DND-41 (cell line): ENCODE results near the gene SLC5A4.

ENCODE experiments used
- ATAC-seq: fragments of 200-7000 bp; cut with Tn5 transposase; 3 replicates; pipeline ENCODE4 v1.9.1; 2021; ENCODE audit warnings: low read depth; ENCODE audit not compliant: insufficient read depth
- DNase-seq: peaks from one replicate; pipeline ENCODE4 v3.0.0-alpha.2; 2020
- H2AFZ ChIP-seq: 2 replicates; pipeline ENCODE4 v1.6.0; 2012; ENCODE audit warnings: low read depth, low read length
- H3K27ac ChIP-seq: 2 replicates; pipeline ENCODE4 v1.5.1; 2012; ENCODE audit warnings: low read length, inconsistent platforms
- H3K27me3 ChIP-seq: fragments of 200-600 bp; sonication (generic); 2 replicates; pipeline ENCODE4 v1.6.0; 2012; ENCODE audit warnings: low read length, mild to moderate bottlenecking, inconsistent platforms; ENCODE audit not compliant: insufficient read depth, poor library complexity
- H3K36me3 ChIP-seq: 2 replicates; pipeline ENCODE4 v1.5.1; 2012; ENCODE audit warnings: low read length, inconsistent platforms; ENCODE audit not compliant: insufficient read depth
- H3K4me1 ChIP-seq: 2 replicates; pipeline ENCODE4 v1.5.1; 2012; ENCODE audit warnings: mild to moderate bottlenecking, low read length; ENCODE audit not compliant: insufficient read depth
- H3K4me2 ChIP-seq: 2 replicates; pipeline ENCODE4 v1.6.0; 2012; ENCODE audit warnings: mild to moderate bottlenecking, moderate library complexity, low read length, inconsistent platforms; ENCODE audit not compliant: insufficient read depth
- H3K4me3 ChIP-seq, 2 experiments: fragments of 200-600 bp in 1 of 2; shearing (Covaris generic) in 1 of 2; 2 replicates each; pipeline ENCODE4 v1.5.1; 2012 to 2016; ENCODE audit warnings: inconsistent platforms in 2 of 2, low read length in 2 of 2, mild to moderate bottlenecking in 2 of 2, low read depth in 1 of 2, moderate library complexity in 1 of 2
- H3K79me2 ChIP-seq: 2 replicates; pipeline ENCODE4 v1.6.0; 2012; ENCODE audit warnings: low read length, inconsistent platforms; ENCODE audit not compliant: insufficient read depth
- H3K9ac ChIP-seq: 2 replicates; pipeline ENCODE4 v1.6.0; 2012; ENCODE audit warnings: low read depth, mild to moderate bottlenecking, inconsistent platforms, low read length, moderate library complexity
- H3K9me3 ChIP-seq: 2 replicates; pipeline ENCODE4 v1.5.1; 2012; ENCODE audit warnings: low read length, moderate library complexity, mild to moderate bottlenecking, inconsistent platforms; ENCODE audit not compliant: insufficient read depth, severe bottlenecking
- H4K20me1 ChIP-seq: 2 replicates; pipeline ENCODE4 v1.6.0; 2012; ENCODE audit warnings: low read length; ENCODE audit not compliant: insufficient read depth
- CTCF ChIP-seq: IDR thresholded peaks from 2 replicates; pipeline ENCODE4 v1.5.1; 2012; ENCODE audit warnings: borderline replicate concordance, low read length, moderate library complexity, mild to moderate bottlenecking; ENCODE audit not compliant: poor library complexity, severe bottlenecking; ENCODE audit errors: extremely low read depth
- EZH2 ChIP-seq: IDR thresholded peaks from 3 replicates; pipeline ENCODE4 v1.6.1; 2012; ENCODE audit warnings: borderline replicate concordance, low read depth, mild to moderate bottlenecking, moderate library complexity, low read length, inconsistent platforms; ENCODE audit not compliant: severe bottlenecking

Gene SLC5A4

GRCh38 chr22:32206774-32207758 lies 48.1 kb downstream of the SLC5A4 start:
- Histone ChIP-seq H2AFZ (no peak overlapping the region), H3K4me1 (no peaks in the 10 kb centered on the region), H3K9me3 (no peaks in the 10 kb centered on the region), H4K20me1 (0 out of 2 replicates have a peak, but pooled peaks cover 4% of the 10 kb centered on the region), H3K9ac (no peak overlapping the region), H3K36me3 (no peaks in the 10 kb centered on the region), H3K4me2 (no peak overlapping the region), H3K4me3 (no peak overlapping the region), H3K27ac (no peak overlapping the region), H3K27me3 (no peaks in the 10 kb centered on the region), H3K79me2 (no peaks in the 10 kb centered on the region)
- DNase-seq, result peak; percentile 17
- peak; percentile 73 for ATAC-seq
- TF ChIP-seq CTCF, result peak; percentile 67
- no peak for TF ChIP-seq EZH2

GRCh38 chr22:32205974-32206773 lies 49.0 kb downstream of the SLC5A4 start:
- Histone ChIP-seq H3K9me3 (no peaks in the 10 kb centered on the region), H3K4me3 (no peak overlapping the region), H3K27me3 (peaks cover 2% of the 10 kb centered on the region), H3K4me1 (no peaks in the 10 kb centered on the region), H3K36me3 (no peaks in the 10 kb centered on the region), H2AFZ (no peak overlapping the region), H3K27ac (no peak overlapping the region), H4K20me1 (0 out of 2 replicates have a peak, but pooled peaks cover 4% of the 10 kb centered on the region), H3K9ac (no peak overlapping the region), H3K79me2 (no peaks in the 10 kb centered on the region), H3K4me2 (no peak overlapping the region)
- DNase-seq, result no peak
- TF ChIP-seq EZH2, result no peak
- TF ChIP-seq CTCF, result no peak
- peak; percentile 25; the same call in 1 of the 3 replicates for ATAC-seq

GRCh38 chr22:32204856-32205722 lies 50.1 kb downstream of the SLC5A4 start, which contains the start of gene RFPL2:
TSS of gene RFPL2 (minus strand) at chr22:32205073. CDS start at chr22:32202451, 2,622 bp downstream.
- Histone ChIP-seq H3K4me1 (no peaks in the 10 kb centered on the region), H4K20me1 (0 out of 2 replicates have a peak, but pooled peaks cover 4% of the 10 kb centered on the region), H3K79me2 (no peaks in the 10 kb centered on the region), H3K4me3 (no peak within 1 kb of the TSS), H3K9ac (no peak within 1 kb of the TSS), H3K4me2 (no peak within 1 kb of the TSS), H3K27ac (no peak within 1 kb of the TSS), H3K27me3 (peaks cover 3% of the 10 kb centered on the region), H2AFZ (no peak within 1 kb of the TSS), H3K36me3 (no peaks in the 10 kb centered on the region), H3K9me3 (no peaks in the 10 kb centered on the region)
- DNase-seq (no peak), ATAC-seq (no peak)
- TF ChIP-seq CTCF (no peak), EZH2 (no peak)
